Measurements from ENCODE around the gene FANCM.
A peak's percentile ranks its signal among the peaks of the same experiment; 100 is the strongest.
"Not testable (repeated sequence)": the region's sequence is repeated elsewhere in the genome, so short reads cannot be mapped to it uniquely, and the experiment has no call there.

The FANCM gene

DNA sequence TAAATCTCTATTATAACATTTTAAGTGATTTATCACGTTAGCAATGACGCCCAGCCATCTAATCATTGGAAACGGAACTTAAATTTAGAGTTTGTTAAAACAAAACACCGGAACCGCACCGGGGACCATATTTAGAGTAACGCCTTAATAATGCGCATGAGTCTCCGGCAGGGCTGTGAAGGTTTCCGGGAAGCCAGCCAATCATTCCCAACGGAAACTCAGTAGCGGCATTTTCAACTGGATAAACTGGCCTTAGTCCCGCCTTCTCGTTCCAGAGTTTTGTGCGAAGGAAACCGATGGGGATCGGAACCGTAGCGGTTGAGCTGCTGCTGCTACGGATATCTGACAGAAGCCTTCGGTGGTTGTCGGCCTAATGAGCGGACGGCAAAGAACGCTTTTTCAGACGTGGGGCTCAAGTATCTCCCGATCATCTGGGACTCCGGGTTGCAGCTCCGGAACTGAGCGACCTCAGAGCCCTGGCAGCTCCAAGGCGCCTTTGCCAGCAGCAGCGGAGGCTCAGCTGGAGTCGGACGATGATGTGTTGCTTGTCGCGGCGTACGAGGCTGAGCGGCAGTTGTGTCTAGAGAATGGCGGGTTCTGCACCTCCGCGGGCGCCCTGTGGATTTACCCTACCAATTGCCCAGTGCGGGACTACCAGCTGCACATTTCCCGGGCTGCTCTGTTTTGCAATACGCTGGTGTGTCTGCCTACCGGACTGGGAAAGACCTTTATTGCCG, at the start of gene FANCM:
TSS of gene FANCM (plus strand) at position 272 of the 737 bp plus-strand sequence. CDS start at position 374, 102 bp downstream.
- DNase-seq (ENCODE audit: low read depth in 2 of 2): peak; percentile 81 to 82

GRCh38 chr14:45089813-45090212, 45.9 kb upstream of the FANCM start:
- DNase-seq (ENCODE audit: low read depth in 2 of 2): no peak

GRCh38 chr14:45091710-45092109, 44.0 kb upstream of the FANCM start:
- no peak for DNase-seq (ENCODE audit: low read depth in 2 of 2)

GRCh38 chr14:45094275-45094674, 41.5 kb upstream of the FANCM start:
- no peak for DNase-seq (ENCODE audit: low read depth in 2 of 2)

GRCh38 chr14:45095143-45095542, 40.6 kb upstream of the FANCM start:
- DNase-seq (ENCODE audit: low read depth in 2 of 2): no peak

DNA sequence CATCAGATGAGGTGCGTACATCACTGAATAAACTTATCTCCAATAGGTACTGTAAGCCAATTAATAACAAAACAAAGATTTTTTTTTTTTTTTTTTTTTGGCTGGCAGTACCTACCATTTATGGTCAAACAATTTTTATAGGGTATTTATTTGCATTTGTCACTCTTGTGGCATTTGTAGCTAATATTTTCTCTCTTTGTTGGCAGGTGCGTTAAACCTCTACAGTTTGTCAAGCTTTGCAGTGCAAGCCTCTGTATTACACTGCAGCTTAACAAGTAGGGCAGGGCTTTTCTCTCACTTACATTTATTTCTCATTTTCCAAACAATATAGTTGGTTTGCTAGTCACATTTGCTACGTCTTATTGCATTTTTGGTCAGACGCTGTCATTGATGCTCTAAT, 39.5 kb upstream of the FANCM start:
- no peak for DNase-seq (ENCODE audit: low read depth in 2 of 2)

DNA sequence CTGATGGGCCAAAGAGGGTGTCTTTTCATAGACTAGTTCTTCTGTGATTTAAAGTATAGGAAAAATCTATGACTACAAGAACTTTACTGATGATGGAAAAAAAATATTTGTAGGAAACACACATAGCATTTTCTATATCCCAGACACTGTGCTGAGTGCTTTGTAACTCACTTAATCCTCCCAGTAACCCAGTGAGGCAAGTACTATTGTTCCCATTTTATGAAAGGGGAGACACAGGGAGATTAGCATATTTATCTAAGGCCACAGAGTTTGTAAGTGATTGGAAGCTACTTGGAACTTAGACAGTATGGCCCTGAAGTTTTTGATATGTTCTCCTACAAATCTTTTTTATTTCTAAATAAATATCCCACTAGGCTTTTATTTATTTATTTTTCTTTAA, 31.9 kb upstream of the FANCM start:
- DNase-seq (ENCODE audit: low read depth in 2 of 2): no peak

- no peak for DNase-seq (ENCODE audit: low read depth in 2 of 2)
These were observed 31.2 kb upstream of the FANCM start for GRCh38 chr14:45104561-45104960.

- DNase-seq (ENCODE audit: low read depth in 2 of 2): no peak
These were observed 22.6 kb upstream of the FANCM start for GRCh38 chr14:45112896-45113781.

DNA sequence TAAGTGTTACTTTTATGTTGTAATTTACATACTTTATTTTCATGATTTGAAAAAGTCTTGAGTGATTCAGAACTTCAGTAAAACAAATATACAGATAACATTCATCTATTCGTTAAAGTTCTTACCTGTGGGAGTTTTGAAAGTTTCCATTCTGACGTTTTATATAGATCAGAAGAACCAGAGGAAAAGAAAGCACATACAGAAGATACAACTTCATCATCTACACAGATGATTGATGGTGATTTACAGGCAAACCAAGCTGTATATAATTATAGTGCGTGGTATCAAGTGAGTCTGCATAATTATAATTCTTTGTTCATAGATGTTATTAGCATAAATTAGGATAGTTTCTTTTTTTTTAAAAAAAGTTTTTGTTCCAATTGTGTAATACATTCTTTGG, 21.4 kb upstream of the FANCM start:
- no peak for DNase-seq (ENCODE audit: low read depth in 2 of 2)

GRCh38 chr14:45118594-45118993, 17.1 kb upstream of the FANCM start:
- DNase-seq (ENCODE audit: low read depth in 2 of 2): no peak

DNA sequence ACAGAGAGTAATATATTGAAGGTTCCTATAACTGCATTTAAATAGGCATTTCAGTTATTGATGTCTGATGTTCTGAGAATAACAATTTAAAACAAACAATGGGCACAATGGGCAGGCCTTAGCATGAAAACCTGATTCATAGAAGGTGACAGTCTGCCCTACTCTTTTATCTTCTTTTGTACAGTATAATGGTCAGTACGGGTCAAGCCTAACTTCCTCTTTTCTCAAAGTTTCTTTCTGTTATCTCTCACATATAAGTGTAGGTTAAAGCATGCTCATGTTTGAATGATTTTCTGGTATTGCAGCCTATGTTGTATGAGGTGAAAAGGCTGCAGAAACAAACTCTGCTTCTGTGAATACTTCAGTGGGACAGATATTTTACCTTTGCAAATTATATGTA, 15.6 kb upstream of the FANCM start:
- no peak for DNase-seq (ENCODE audit: low read depth in 2 of 2)

DNA sequence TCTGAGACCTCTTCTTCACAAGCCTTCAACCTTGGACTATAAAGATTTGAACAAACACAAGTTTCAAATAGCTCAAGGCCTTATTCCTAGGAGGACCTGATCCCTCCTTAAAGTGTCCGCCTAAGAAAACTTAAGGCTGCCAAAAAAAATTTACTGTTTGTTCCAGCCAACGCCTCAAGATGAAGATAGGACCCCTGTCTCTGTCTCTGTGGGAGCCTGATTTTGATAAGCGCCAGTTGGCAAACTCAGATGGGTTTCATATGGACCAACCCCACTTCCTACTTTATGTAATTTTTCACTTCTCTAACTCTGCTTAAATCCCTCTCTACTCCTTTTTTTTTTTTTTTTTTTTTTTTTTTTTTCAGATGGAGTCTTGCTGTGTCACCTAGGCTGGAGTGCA, 12.5 kb upstream of the FANCM start:
- DNase-seq (ENCODE audit: low read depth in 2 of 2): no peak

DNA sequence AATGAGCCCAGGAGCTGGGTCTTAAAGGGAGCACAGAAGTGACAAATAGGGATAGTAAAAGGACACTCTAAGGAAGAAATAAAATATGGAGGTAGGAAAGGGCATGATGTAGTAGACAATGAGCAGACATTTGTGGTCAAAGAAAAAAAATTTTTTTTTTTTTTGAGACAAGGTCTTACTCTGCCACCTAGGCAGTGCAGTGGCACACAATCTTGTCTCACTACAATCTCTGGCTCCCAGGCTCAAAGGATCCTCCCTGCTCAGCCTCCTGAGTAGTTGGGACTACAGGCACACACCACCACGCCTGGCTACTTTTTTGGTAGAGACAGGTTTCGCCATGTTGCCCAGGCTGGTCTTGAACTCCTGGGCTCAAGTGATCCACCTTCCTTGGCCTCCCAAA, 10.0 kb upstream of the FANCM start:
- DNase-seq (ENCODE audit: low read depth in 2 of 2): no peak

DNA sequence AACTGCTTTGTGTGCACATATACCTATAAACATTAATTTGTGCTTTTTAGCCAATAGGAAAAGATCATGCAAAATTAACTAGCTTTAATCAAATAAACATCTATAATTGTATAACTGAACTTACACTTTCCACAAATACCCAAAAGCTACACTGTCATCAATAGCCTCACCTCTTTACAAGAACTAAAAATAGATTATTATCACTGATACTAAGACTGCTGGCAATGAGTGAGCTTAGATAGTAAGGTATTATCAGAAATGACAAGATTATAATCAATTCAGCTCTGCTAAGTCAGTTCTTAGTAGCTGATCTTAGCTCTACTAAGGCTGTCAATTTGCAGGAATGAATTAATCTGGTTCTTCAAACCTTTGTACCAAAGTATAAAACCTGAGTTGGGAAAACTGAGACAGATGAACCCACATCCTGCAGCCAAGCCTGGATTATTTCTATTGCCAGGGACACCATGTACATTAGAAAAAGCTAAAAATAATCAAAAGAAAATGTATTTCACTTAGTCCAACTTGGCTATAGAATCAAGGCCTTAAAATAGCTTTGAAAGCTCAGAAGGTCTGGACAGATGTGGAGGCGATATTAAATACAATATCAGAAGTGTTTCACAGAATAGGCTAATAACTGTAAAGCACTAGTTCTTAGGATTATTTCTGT, 6.6 kb upstream of the FANCM start:
- DNase-seq (ENCODE audit: low read depth in 2 of 2): no peak

DNA sequence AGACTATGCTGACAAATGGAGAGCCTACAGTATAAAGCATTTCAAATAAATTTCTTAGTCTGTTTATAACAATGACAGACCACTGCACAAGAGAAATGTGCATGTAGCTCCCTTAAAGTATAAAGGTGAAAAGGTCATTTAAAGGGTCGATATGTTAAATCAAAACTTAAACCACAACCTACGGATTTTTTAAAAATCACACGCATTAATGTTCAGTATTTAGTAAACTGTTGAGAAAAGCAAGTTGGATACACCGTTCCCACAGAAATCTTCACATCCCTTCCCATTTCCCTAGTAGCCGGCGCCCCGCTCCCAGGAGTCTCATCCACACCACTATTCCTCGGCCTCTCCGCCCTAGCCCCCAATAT, 2.1 kb upstream of the FANCM start:
- DNase-seq (ENCODE audit: low read depth in 2 of 2): no peak

DNA sequence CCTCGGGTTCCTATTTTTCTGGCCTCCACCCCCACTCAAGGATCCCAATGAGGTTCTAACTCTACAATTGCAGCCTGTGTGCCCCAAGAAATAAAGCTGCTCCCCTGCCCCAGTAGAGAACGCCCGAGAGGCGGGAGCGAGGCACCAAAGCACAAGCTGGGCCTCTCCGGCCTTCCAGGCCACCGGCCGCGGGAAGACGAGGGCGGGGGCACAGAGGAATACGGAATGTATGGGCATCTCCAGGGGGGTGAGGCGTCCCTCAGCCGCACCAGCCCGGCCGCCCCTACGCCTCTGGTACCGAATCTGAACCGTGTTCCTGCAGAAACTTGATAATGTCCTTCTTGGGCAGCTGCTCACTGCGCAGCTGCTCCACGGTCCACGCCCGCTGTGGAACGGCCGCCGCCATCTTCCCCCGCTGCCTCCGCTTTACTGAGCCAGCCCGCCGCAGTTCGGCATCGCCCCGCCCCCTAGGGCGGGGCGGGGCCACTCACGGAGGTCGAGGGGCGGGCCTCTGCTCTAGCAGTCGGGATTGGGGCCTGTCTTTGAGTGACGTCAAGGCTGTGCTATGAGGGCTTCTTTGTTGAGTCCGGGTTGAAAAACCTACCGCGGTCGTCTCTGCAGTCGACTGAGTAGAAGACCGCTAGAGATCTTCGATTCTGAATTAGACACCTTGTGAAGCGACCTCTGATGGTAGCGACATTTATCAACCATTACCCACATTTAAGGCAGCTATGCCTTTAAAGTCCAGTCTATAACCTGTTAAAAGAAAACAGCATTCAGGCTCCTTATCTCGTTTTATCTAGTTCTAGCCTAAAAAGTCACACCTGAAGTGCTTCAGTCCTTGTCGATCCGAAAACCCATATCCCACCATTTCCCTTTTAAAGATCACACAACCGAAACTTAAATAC, 1.4 kb upstream of the FANCM start, which contains the start of gene FKBP3:
TSS of gene FKBP3 (minus strand) at position 431 of the 908 bp plus-strand sequence. CDS start at position 406, 25 bp downstream.
- peak; percentile 93 to 95 for DNase-seq (ENCODE audit: low read depth in 2 of 2)

- DNase-seq (ENCODE audit: low read depth in 2 of 2): no peak
These were observed 574 bp upstream of the FANCM start for GRCh38 chr14:45135156-45135555.

GRCh38 chr14:45136399-45136798, 669 bp downstream of the FANCM start:
- DNase-seq (ENCODE audit: low read depth in 2 of 2): no peak

- DNase-seq (ENCODE audit: low read depth in 2 of 2): no peak
These were observed 5.0 kb downstream of the FANCM start for GRCh38 chr14:45140661-45141187.

- DNase-seq (ENCODE audit: low read depth in 2 of 2): not testable (repeated sequence)
These were observed 6.4 kb downstream of the FANCM start for GRCh38 chr14:45142083-45142482.
